Measurements from ENCODE around the gene GDF11.

- no peak for TF ChIP-seq CTCF (IDR thresholded peaks at IDR 0.05; ENCODE audit: low read depth, low read length, poor library complexity, severe bottlenecking)
- no peak for TF ChIP-seq EZH2phosphoT487 (IDR thresholded peaks at IDR 0.05; ENCODE audit: borderline replicate concordance, low read length)
Measured at GRCh38 chr12:55745361-55746173, 2.6 kb downstream of the GDF11 start.

Measured in DOHH2 (cell line).